Vein endothelial cell (primary cell): ENCODE data around the gene MBLAC2. TPM values are rescaled to one million over a fixed set of nuclear protein-coding genes. Genes with fewer than 3 reads are reported as not detected.

Experiments used
- total RNA-seq: library from RNA; depleted of rRNA; stranded (reverse); fragments of >200 nt; gene quantifications from 2 replicates; pipeline ENCODE4 v1.2.3, GENCODE V29; 2012

Gene MBLAC2
- total RNA-seq, result 7.8 and 9.3 TPM in 2 replicates

GRCh38 chr5:90474235-90475107 lies at the start of gene MBLAC2, which contains the start of gene POLR3G:
Gene MBLAC2 (minus strand): TSS chr5:90474771. CDS start chr5:90474292, 479 bp downstream.
Gene POLR3G (plus strand): TSS chr5:90474864. CDS start chr5:90485568, 10,704 bp downstream.

GRCh38 chr5:90409318-90410177 lies 65.0 kb downstream of the MBLAC2 start, which contains the start of gene CETN3:
Gene CETN3 (minus strand): TSS chr5:90409756. CDS start chr5:90409661, 95 bp downstream.

Other genes starting within 250 kb of the MBLAC2 start
- 3.3 and 5.8 TPM in 2 replicates for gene CETN3, start 65.0 kb downstream of the MBLAC2 start, total RNA-seq
- 14.0 and 17.9 TPM in 2 replicates for gene POLR3G, start 93 bp upstream of the MBLAC2 start, total RNA-seq
- 17.0 and 19.1 TPM in 2 replicates for gene LYSMD3, start 54.8 kb upstream of the MBLAC2 start, total RNA-seq
- under 0.01 and 0.67 TPM in 2 replicates for gene ADGRV1, start 84.0 kb upstream of the MBLAC2 start, total RNA-seq